Measurements from ENCODE around the gene TVP23A. TPM values are rescaled to one million over a fixed set of nuclear protein-coding genes. Genes with fewer than 3 reads are reported as not detected.
A peak's percentile ranks its signal among the peaks of the same experiment; 100 is the strongest.
"Not testable (repeated sequence)": the region's sequence is repeated elsewhere in the genome, so short reads cannot be mapped to it uniquely, and the experiment has no call there.

TVP23A gene
- total RNA-seq, 4 donors from 2014 or later, result 0.64 TPM; not detected in 3

DNA sequence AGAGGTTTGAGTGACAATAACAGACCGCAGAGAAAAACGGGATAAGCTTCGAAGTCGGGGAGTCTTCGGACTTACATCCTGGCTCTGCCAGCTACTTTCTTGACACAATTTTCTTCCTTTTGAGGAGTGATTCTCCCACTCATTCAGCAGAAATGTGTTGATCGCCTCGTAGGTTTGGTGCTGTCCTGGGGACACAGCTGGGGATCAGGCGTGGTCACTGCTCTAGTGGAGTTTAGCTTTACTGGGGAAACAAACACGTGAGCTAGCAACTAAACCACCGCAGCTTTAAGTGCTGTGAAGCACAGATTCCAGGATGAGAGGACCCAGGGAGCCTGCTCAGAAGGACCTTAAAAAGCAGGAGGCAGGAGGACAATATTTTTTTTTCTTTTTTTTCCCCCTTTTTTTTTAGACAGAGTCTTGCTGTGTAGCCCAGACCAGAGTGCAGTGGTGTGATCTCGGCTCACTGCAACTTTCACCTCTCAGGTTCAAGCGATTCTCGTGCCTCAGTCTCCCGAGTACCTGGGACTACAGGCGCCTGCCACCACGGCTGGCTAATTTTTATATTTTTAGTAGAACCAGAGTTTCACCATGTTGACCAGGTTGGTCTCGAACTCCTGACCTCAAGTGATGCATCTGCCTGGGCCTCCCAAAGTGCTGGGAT, 74.1 kb downstream of the TVP23A start:
- 42% methylated on average over 17 of the region's 17 CpGs for WGBS
- no peak for TF ChIP-seq EP300 (IDR thresholded peaks at IDR 0.05)
- TF ChIP-seq POLR2A (IDR thresholded peaks at IDR 0.05), result no peak
- TF ChIP-seq, protein P1, sequence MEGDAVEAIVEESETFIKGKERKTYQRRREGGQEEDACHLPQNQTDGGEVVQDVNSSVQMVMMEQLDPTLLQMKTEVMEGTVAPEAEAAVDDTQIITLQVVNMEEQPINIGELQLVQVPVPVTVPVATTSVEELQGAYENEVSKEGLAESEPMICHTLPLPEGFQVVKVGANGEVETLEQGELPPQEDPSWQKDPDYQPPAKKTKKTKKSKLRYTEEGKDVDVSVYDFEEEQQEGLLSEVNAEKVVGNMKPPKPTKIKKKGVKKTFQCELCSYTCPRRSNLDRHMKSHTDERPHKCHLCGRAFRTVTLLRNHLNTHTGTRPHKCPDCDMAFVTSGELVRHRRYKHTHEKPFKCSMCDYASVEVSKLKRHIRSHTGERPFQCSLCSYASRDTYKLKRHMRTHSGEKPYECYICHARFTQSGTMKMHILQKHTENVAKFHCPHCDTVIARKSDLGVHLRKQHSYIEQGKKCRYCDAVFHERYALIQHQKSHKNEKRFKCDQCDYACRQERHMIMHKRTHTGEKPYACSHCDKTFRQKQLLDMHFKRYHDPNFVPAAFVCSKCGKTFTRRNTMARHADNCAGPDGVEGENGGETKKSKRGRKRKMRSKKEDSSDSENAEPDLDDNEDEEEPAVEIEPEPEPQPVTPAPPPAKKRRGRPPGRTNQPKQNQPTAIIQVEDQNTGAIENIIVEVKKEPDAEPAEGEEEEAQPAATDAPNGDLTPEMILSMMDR (IDR thresholded peaks at IDR 0.05), result no peak
- TF ChIP-seq POLR2AphosphoS5 (IDR thresholded peaks at IDR 0.05), result no peak
- H3K27ac ChIP-seq, result peak overlapping the region; percentile 98
- no peaks in the 10 kb centered on the region for H3K27me3 ChIP-seq
- peaks cover 26% of the 10 kb centered on the region for H3K4me1 ChIP-seq
- no peak for DNase-seq (ENCODE audit: low spot score in 2 of 2)
- peak overlapping the region; percentile 61 for H3K4me3 ChIP-seq
- peaks cover 25% of the 10 kb centered on the region for H3K36me3 ChIP-seq
- H3K9me3 ChIP-seq, result no peaks in the 10 kb centered on the region

DNA sequence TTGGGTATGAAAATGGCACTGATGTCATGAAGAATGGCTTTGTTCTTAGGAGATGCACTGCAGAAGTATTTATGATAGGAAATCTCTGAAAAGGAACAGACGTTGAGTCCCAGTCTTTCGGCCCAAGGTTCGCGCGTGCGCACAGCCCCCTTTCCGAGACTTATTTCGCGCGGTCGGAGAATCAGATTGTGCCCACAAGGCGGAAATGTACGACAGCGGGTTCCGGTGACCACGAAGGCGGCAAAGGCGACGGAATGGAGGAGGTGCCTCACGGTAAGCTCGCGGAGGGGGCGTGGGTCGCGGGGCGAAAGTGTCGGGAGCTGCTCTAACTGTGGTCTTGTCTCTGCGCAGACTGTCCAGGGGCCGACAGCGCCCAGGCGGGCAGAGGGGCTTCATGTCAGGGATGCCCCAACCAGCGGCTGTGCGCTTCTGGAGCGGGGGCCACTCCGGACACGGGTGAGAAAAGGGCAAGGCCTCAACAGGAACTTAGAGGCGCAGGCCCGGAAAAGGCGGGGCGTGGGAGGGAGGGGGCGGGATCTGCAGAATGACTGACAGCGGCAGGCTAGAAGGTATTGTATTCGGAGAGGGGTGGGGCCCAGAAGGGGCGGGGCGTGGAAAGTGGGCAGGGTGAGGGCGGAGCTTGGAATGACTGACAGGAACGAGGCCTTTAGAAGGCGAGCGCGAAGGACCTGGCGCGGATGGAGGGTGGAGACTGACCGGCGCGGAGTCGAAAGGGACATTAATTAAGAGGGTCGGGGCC, 74.8 kb downstream of the TVP23A start, which contains the start of gene NUBP1:
Gene NUBP1, plus strand, starts transcription at position 233 of the 760 bp plus-strand sequence. Its CDS starts 22 bp downstream, at position 255.
- Histone ChIP-seq H3K36me3 (peaks cover 20% of the 10 kb centered on the region), H3K27ac (peak within 1 kb of the TSS; percentile 98), H3K4me1 (peaks cover 25% of the 10 kb centered on the region), H3K27me3 (no peaks in the 10 kb centered on the region), H3K9me3 (no peaks in the 10 kb centered on the region), H3K4me3 (peak within 1 kb of the TSS; percentile 61)
- TF ChIP-seq EP300 (IDR thresholded peaks at IDR 0.05) (no peak), POLR2AphosphoS5 (IDR thresholded peaks at IDR 0.05) (peak in 2 of 3 donors; percentile 86 to 89), POLR2A (IDR thresholded peaks at IDR 0.05) (peak in 1 of 2 donors; percentile 25)
- peak; percentile 100 for DNase-seq (ENCODE audit: low spot score in 2 of 2)
- 1% methylated on average over 51 of the region's 57 CpGs for WGBS

DNA sequence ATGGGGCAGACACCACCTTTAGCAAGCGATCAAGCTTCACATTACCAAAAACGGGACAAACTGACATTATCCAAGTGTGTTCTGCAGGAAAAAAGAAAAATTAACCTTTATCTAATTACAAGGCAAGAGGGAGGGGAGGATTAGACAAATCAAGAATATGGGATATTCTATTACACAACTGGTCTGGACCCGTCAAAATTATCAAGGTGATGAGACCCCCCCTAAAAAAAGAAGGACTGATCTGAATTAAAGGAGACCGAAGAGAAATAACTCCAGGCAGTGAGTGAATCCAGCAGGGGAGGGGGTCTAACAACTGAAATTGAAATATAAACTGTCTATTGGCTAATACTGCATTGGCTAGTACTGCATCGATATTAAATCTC, 75.4 kb downstream of the TVP23A start:
- H3K27ac ChIP-seq, result peak overlapping the region; percentile 98
- H3K9me3 ChIP-seq, result no peaks in the 10 kb centered on the region
- peaks cover 15% of the 10 kb centered on the region for H3K36me3 ChIP-seq
- 32% methylated on average over 5 of the region's 5 CpGs for WGBS
- no peak for DNase-seq (ENCODE audit: low spot score in 2 of 2)
- H3K4me3 ChIP-seq, result peak overlapping the region; percentile 61
- no peaks in the 10 kb centered on the region for H3K27me3 ChIP-seq
- no peak for TF ChIP-seq POLR2A (IDR thresholded peaks at IDR 0.05)
- TF ChIP-seq, protein P1 (IDR thresholded peaks at IDR 0.05), result no peak
- TF ChIP-seq EP300 (IDR thresholded peaks at IDR 0.05), result no peak
- TF ChIP-seq POLR2AphosphoS5 (IDR thresholded peaks at IDR 0.05), result no peak
- H3K4me1 ChIP-seq, result peaks cover 31% of the 10 kb centered on the region

DNA sequence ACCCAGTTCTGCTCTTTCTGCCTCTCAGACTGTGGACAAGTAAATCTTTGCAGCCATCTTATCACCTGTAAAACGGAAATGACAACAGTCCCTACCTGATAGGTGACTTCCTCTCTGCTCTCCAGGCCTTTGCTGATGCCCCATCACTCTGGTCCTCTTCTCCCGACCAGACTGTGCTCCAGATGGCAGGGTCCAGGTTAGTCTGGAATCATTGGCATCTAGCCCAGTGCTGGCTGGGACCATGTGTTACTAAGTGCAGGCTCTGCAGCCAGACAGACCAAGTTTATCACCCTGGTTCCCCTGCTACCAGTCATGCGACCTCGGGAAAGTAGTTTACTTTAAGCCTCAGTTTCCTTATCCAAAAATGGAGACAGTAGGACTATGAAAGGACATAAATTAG, 76.8 kb downstream of the TVP23A start:
- Histone ChIP-seq H3K36me3 (peaks cover under 1% of the 10 kb centered on the region), H3K27me3 (no peaks in the 10 kb centered on the region), H3K9me3 (no peaks in the 10 kb centered on the region), H3K4me1 (peaks cover 44% of the 10 kb centered on the region), H3K4me3 (no peak overlapping the region), H3K27ac (no peak overlapping the region)
- peak in 1 of 2 donors; percentile 48 for DNase-seq (ENCODE audit: low spot score in 2 of 2)
- no peak for TF ChIP-seq POLR2AphosphoS5 (IDR thresholded peaks at IDR 0.05)
- TF ChIP-seq, protein P1 (IDR thresholded peaks at IDR 0.05), result no peak
- TF ChIP-seq EP300 (IDR thresholded peaks at IDR 0.05), result no peak
- no peak for TF ChIP-seq POLR2A (IDR thresholded peaks at IDR 0.05)
- WGBS, result 71% methylated on average over 4 of the region's 4 CpGs

DNA sequence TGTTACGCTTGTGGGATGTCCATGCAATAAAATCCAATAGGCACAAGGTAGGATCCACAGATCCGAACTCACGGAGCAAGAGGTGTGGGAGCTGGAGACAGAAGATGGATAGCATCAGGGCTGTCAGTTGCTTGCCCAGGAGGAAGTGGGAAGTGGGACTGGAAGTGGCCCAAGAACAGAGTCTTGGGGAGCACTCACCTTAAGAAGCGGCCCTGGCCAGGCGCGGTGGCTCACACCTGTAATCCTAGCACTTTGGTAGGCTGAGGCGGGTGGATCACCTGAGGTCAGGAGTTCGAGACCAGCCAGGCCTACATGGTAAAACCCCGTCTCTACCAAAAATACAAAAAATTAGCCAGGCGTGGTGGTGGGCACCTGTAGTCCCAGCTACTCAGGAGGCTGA, 77.3 kb downstream of the TVP23A start:
- not testable (repeated sequence) for H3K9me3 ChIP-seq; H3K36me3 ChIP-seq; H3K4me3 ChIP-seq; DNase-seq (ENCODE audit: low spot score in 2 of 2); H3K27me3 ChIP-seq; H3K27ac ChIP-seq
- 95% methylated on average over 10 of the region's 10 CpGs for whole genome bisulfite sequencing
- H3K4me1 ChIP-seq, result peaks cover 46% of the 10 kb centered on the region

DNA sequence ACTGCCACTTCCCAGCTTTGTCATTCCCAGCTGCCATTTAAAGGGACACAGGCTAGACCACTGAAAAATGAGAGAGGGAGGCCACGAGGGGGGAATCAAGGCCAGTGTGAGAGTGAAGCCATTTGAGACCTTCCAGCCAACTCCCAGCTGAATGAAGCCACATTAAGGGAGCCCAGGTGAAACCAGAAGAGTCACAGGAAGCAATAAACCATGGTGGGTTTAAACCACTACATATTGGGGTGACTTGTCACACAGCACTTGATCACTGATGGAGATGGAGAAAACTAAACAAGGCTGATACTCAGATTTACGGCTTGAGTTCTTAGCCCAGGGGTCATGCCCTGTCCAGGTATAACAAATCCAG, 77.8 kb downstream of the TVP23A start:
- Histone ChIP-seq H3K4me1 (peaks cover 46% of the 10 kb centered on the region), H3K9me3 (no peaks in the 10 kb centered on the region), H3K36me3 (no peaks in the 10 kb centered on the region), H3K27me3 (no peaks in the 10 kb centered on the region), H3K27ac (no peak overlapping the region), H3K4me3 (no peak overlapping the region)
- no peak for TF ChIP-seq EP300 (IDR thresholded peaks at IDR 0.05)
- DNase-seq (ENCODE audit: low spot score in 2 of 2), result no peak
- WGBS, result 87% methylated on average over 2 of the region's 2 CpGs

Measured in suprapubic skin (tissue), 4 donors.